T-helper 1 cell treated with Interleukin-12 subunit alpha and Interleukin-12 subunit beta and Interleukin-4 antibody, amounts not matched to agents 30 μg/mL and 1 μg/mL, for 36 hours (primary cell): ENCODE data around the gene ZBTB8A.
"Not testable (repeated sequence)": the region's sequence is repeated elsewhere in the genome, so short reads cannot be mapped to it uniquely, and the experiment has no call there.

Experiments
- H3K27ac Mint-ChIP-seq: one replicate; pipeline ENCODE4 v1.8.0; 2021; ENCODE audit warnings: mild to moderate bottlenecking, mixed read lengths
- H3K27me3 Mint-ChIP-seq: one replicate; pipeline ENCODE4 v1.8.0; 2021; ENCODE audit warnings: low read depth, mixed read lengths
- H3K36me3 Mint-ChIP-seq: one replicate; pipeline ENCODE4 v1.8.0; 2021; ENCODE audit warnings: low read depth, mixed read lengths
- H3K4me1 Mint-ChIP-seq: one replicate; pipeline ENCODE4 v1.8.0; 2021; ENCODE audit warnings: low read depth, mixed read lengths
- H3K4me3 Mint-ChIP-seq: one replicate; pipeline ENCODE4 v1.8.0; 2021; ENCODE audit warnings: mild to moderate bottlenecking, moderate library complexity, mixed read lengths
- H3K9me3 Mint-ChIP-seq: one replicate; pipeline ENCODE4 v1.8.0; 2021; ENCODE audit warnings: mixed read lengths

The ZBTB8A gene

GRCh38 chr1:32619701-32620485 is 80.7 kb downstream of the ZBTB8A start:
- Mint-ChIP-seq H3K27ac (no peak overlapping the region), H3K4me3 (no peak overlapping the region), H3K36me3 (peaks cover 28% of the 10 kb centered on the region), H3K27me3 (no peaks in the 10 kb centered on the region), H3K9me3 (no peaks in the 10 kb centered on the region), H3K4me1 (peaks cover 21% of the 10 kb centered on the region)

- Mint-ChIP-seq H3K27me3 (no peaks in the 10 kb centered on the region), H3K4me1 (peaks cover 25% of the 10 kb centered on the region), H3K36me3 (peaks cover 33% of the 10 kb centered on the region), H3K27ac (no peak overlapping the region), H3K4me3 (no peak overlapping the region), H3K9me3 (no peaks in the 10 kb centered on the region)
Measured at GRCh38 chr1:32622205-32622604, 83.0 kb downstream of the ZBTB8A start.

DNA sequence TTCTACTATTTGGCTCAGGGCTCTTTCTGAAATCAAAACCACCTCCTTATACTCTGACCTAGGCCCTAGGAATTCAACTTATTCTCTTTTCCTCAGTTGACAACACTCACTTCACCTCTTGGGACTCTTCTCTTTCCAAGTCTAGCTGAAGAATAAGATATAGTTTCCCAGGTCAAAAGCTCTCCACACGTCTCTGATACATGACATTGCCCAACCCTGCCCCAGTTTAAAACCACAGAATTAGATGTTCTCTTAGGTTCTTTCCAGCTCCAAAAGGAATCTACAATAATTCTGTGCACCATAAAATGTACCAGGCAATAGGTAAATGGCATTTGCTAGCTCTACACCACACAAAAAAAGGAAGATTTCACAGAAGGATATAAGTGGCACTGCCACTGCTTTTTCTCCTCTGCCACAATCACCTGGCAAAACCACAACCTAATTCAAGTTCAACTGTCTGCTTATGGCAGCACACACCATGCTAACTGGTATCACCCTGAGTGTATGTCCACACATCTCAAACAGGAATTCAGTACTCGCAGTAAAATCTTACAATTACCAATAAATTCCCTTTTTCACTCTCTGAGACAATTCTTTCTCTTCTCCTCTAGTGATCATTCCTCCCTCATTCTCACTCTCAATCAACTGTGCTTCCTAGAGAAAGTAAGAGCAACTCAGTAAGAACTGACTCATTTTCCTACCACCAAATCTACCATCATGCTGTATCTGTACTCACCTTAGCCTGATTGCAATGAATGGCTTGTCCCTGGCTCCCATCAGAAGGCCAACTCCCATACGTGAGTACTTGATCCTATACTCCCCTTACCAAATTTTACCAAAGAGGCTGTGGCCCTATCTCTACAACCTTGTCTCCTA is 83.8 kb downstream of the ZBTB8A start:
- Mint-ChIP-seq H3K36me3 (peaks cover 39% of the 10 kb centered on the region), H3K9me3 (no peaks in the 10 kb centered on the region), H3K4me3 (no peak overlapping the region), H3K27me3 (no peaks in the 10 kb centered on the region), H3K4me1 (peaks cover 32% of the 10 kb centered on the region), H3K27ac (peak overlapping the region; percentile 1)

DNA sequence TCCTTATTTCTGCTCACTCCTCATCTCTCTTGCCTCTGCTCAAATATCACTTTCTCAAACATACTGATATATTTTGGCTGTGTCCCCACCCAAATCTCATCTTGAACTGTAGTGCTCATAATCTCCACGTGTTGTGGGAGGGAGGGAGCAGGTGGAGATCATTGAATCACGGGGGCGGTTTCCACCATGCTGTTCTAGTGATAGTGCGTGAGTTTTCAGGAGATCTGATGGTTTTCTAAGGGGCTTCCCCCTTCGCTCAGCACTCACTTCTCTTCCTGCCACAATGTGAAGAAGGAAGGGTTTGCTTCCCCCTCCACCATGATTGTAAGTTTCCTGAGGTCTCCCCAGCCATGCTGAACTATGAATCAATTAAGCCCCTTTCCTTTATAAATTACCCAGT is 84.5 kb downstream of the ZBTB8A start:
- no peak overlapping the region for H3K4me3 Mint-ChIP-seq
- H3K27me3 Mint-ChIP-seq, result no peaks in the 10 kb centered on the region
- no peak overlapping the region for H3K27ac Mint-ChIP-seq
- peaks cover 32% of the 10 kb centered on the region for H3K4me1 Mint-ChIP-seq
- peaks cover 39% of the 10 kb centered on the region for H3K36me3 Mint-ChIP-seq
- H3K9me3 Mint-ChIP-seq, result no peaks in the 10 kb centered on the region

DNA sequence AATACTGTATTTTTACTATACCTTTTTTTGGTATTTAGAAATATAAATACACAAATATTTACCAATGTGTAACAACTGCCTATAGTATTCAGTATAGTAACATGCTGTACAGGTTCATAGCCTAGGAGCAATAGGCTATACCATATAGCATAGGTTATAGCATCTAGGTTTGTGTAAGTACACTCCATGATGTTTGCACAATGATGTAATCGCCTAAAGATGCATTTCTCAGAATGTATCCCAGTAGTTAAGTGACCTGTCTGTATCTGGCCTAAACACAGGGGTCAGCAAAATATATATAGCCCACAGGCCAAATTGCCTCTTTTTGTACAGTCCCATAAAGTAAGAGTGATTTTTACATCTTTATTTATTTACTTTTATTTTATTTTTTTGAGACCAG is 86.9 kb downstream of the ZBTB8A start:
- Mint-ChIP-seq H3K9me3 (no peaks in the 10 kb centered on the region), H3K36me3 (peaks cover 40% of the 10 kb centered on the region), H3K27ac (no peak overlapping the region), H3K27me3 (no peaks in the 10 kb centered on the region), H3K4me3 (no peak overlapping the region), H3K4me1 (peaks cover 29% of the 10 kb centered on the region)

GRCh38 chr1:32627596-32628162 is 88.5 kb downstream of the ZBTB8A start:
- Mint-ChIP-seq H3K27ac (peak overlapping the region; percentile 91), H3K9me3 (no peaks in the 10 kb centered on the region), H3K27me3 (no peaks in the 10 kb centered on the region), H3K4me1 (peaks cover 29% of the 10 kb centered on the region), H3K4me3 (peak overlapping the region; percentile 48), H3K36me3 (peaks cover 39% of the 10 kb centered on the region)

DNA sequence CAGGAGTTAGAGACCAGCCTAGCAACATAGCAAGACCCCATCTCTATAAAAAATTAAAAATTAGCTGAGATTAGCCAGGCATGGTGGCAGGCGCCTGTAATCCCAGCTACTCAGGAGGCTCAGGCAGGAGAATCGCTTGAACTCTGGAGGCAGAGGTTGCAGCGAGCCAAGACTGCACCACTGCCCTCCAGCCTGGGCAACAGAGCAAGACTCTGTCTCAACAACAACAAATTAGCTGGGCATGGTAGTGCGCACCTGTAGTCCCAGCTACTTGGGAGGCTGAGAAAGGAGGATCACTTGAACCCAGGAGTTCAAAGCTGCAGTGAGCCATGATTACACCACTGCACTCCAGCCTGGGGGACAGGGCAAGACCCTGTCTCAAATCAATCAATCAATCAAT is 90.9 kb downstream of the ZBTB8A start:
- Mint-ChIP-seq H3K4me1 (peaks cover 19% of the 10 kb centered on the region), H3K36me3 (peaks cover 35% of the 10 kb centered on the region)
- H3K4me3 Mint-ChIP-seq, H3K27ac Mint-ChIP-seq, H3K9me3 Mint-ChIP-seq, H3K27me3 Mint-ChIP-seq: not testable (repeated sequence)

DNA sequence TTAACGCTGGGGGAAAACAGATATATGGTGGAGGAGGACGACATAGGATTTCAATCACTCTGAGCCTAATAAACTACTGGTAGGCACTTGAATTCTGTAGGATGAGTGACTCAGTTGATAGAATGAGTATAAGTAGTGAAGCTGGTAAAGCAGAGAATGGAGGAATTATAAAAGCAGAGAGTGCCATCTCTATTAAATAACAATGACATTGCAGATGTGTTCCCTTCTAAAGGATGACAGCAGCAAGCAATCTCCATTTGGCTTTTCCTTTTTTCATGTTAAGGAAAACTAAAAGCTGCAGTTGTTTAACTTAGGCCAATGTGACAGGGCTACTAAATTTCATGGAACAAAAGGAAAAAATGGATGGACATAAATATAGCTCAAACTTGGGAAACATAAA is 93.6 kb downstream of the ZBTB8A start:
- Mint-ChIP-seq H3K4me1 (peaks cover 11% of the 10 kb centered on the region), H3K27me3 (no peaks in the 10 kb centered on the region), H3K36me3 (peaks cover 33% of the 10 kb centered on the region), H3K27ac (no peak overlapping the region), H3K4me3 (no peak overlapping the region), H3K9me3 (no peaks in the 10 kb centered on the region)

- no peaks in the 10 kb centered on the region for H3K27me3 Mint-ChIP-seq
- no peaks in the 10 kb centered on the region for H3K9me3 Mint-ChIP-seq
- H3K36me3 Mint-ChIP-seq, result peaks cover 29% of the 10 kb centered on the region
- H3K27ac Mint-ChIP-seq, result peak overlapping the region; percentile 46
- peaks cover 8% of the 10 kb centered on the region for H3K4me1 Mint-ChIP-seq
- H3K4me3 Mint-ChIP-seq, result no peak overlapping the region
Measured at GRCh38 chr1:32635508-32636277, 96.5 kb downstream of the ZBTB8A start.

DNA sequence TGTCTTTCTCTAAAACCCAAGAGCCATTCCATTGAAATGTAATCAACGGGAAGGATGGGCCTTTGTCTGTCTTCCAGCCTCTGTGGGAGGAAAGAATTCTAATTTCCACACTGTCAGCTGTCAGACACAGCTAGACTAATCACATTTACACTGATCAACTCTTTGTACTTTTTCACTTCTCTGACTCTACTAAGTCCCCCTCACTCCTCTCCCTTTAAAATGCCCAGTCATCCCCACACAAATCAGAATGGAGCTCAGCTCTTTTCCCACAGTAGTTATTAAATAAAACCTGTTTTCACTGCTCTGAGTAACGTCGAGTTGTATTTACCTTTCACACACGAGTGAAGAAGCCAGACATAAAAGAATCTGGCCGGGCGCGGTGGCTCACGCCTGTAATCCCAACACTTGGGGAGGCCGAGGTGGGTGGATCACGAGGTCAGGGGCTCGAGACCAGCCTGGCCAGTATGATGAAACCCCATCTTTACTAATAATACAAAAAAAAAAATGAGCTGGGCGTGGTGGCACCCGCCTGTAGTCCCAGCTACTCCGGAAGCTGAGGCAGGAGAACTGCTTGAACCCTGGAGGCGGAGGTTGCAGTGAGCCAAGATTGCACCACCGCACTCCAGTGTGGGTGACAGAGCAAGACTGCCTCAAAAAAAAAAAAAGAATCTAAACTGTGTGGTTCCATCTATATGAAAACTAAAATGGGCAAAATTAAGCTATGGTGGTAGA is 97.9 kb downstream of the ZBTB8A start:
- Mint-ChIP-seq H3K36me3 (peaks cover 29% of the 10 kb centered on the region), H3K9me3 (no peaks in the 10 kb centered on the region), H3K27ac (no peak overlapping the region), H3K4me3 (no peak overlapping the region), H3K27me3 (no peaks in the 10 kb centered on the region), H3K4me1 (peaks cover 8% of the 10 kb centered on the region)

- Mint-ChIP-seq H3K4me1 (peaks cover 6% of the 10 kb centered on the region), H3K27ac (no peak overlapping the region), H3K27me3 (no peaks in the 10 kb centered on the region), H3K36me3 (peaks cover 12% of the 10 kb centered on the region), H3K9me3 (no peaks in the 10 kb centered on the region), H3K4me3 (no peak overlapping the region)
Measured at GRCh38 chr1:32639489-32640075, 100.4 kb downstream of the ZBTB8A start.

DNA sequence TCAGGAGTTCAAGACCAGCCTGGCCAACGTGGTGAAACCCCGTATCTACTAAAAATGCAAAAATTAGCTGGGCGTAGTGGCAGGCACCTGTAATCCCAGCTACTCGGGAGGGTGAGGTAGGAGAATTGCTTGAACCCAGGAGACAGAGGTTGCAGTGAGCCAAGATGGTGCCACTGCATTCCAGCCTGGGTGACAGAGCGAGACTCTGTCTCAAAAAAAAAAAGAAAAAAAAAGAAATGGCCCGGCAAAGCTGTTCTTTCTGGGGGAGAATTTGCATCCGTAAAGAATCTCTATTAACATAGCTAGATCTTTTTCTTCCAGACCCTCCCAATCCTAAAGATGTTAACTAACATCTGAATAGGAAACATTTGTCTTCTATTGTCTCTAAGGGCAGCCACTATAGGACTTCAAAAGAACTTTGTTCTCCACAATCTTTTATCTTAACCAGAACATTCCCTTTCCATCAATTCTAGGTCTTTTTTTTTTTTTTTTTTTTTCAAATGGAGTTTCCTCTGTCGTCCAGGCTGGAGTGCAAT is 103.1 kb downstream of the ZBTB8A start:
- H3K9me3 Mint-ChIP-seq, H3K27me3 Mint-ChIP-seq, H3K4me3 Mint-ChIP-seq, H3K36me3 Mint-ChIP-seq, H3K4me1 Mint-ChIP-seq, H3K27ac Mint-ChIP-seq: not testable (repeated sequence)

DNA sequence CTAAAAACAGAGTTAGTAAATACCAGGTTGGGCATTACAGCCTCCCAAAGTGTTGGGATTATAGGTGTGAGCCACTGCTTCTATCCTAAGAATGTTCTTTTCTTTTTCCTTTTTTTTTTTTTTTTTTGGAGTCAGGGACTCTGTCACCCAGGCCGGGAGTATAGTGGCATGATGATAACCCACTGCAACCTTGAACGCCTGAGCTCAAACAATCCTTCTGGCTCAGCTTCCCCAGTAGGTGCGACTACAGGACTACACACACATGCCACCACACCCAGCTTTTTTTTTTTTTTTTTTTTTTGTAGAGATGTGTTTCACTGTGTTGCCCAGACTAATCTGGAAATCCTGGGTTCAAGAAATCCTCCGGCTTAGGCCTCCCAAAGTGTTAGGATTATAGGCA is 105.2 kb downstream of the ZBTB8A start:
- no peaks in the 10 kb centered on the region for H3K9me3 Mint-ChIP-seq
- peaks cover 14% of the 10 kb centered on the region for H3K4me1 Mint-ChIP-seq
- peaks cover 7% of the 10 kb centered on the region for H3K36me3 Mint-ChIP-seq
- H3K27ac Mint-ChIP-seq, result no peak overlapping the region
- no peaks in the 10 kb centered on the region for H3K27me3 Mint-ChIP-seq
- H3K4me3 Mint-ChIP-seq, result no peak overlapping the region
